Right forelimb (tissue), 1 donor: Measurements from ENCODE around the gene CNGB1.
"Not testable (repeated sequence)": the region's sequence is repeated elsewhere in the genome, so short reads cannot be mapped to it uniquely, and the experiment has no call there.

Experiments used
- DNase-seq: peaks from one replicate; pipeline ENCODE4 v3.0.0-alpha.2; 2018

The CNGB1 gene

GRCh38 chr16:57900796-57901479, 70.0 kb downstream of the CNGB1 start:
- DNase-seq: no peak

- peak; percentile 78 for DNase-seq
Observed at GRCh38 chr16:57899771-57900661, 70.9 kb downstream of the CNGB1 start.

GRCh38 chr16:57898961-57899360, 72.0 kb downstream of the CNGB1 start:
- DNase-seq: no peak

GRCh38 chr16:57897996-57898395, 72.9 kb downstream of the CNGB1 start:
- no peak for DNase-seq

- DNase-seq: no peak
Observed at GRCh38 chr16:57897053-57897784, 73.7 kb downstream of the CNGB1 start.

GRCh38 chr16:57895081-57895547, 75.8 kb downstream of the CNGB1 start:
- not testable (repeated sequence) for DNase-seq

- DNase-seq: no peak
Observed at GRCh38 chr16:57894390-57895080, 76.4 kb downstream of the CNGB1 start.

- no peak for DNase-seq
Observed at GRCh38 chr16:57893559-57894389, 77.2 kb downstream of the CNGB1 start.

GRCh38 chr16:57893217-57893558, 77.7 kb downstream of the CNGB1 start:
- no peak for DNase-seq

GRCh38 chr16:57892447-57893096, 78.4 kb downstream of the CNGB1 start:
- no peak for DNase-seq

GRCh38 chr16:57892041-57892440, 78.9 kb downstream of the CNGB1 start:
- no peak for DNase-seq

- DNase-seq: no peak
Observed at GRCh38 chr16:57890752-57891111, 80.2 kb downstream of the CNGB1 start.

- no peak for DNase-seq
Observed at GRCh38 chr16:57889960-57890751, 80.8 kb downstream of the CNGB1 start.

GRCh38 chr16:57889522-57889921, 81.4 kb downstream of the CNGB1 start:
- DNase-seq: no peak

GRCh38 chr16:57889111-57889510, 81.8 kb downstream of the CNGB1 start:
- DNase-seq: no peak

- DNase-seq: no peak
Observed at GRCh38 chr16:57888128-57888527, 82.8 kb downstream of the CNGB1 start.

- DNase-seq: no peak
Observed at GRCh38 chr16:57887711-57888110, 83.2 kb downstream of the CNGB1 start.

- no peak for DNase-seq
Observed at GRCh38 chr16:57886427-57886826, 84.5 kb downstream of the CNGB1 start.

GRCh38 chr16:57884655-57885133, 86.2 kb downstream of the CNGB1 start:
- DNase-seq: no peak

GRCh38 chr16:57883953-57884654, 86.8 kb downstream of the CNGB1 start:
- DNase-seq: no peak
